ENCODE data around the gene NCK2. TPM values are rescaled to one million over a fixed set of nuclear protein-coding genes. Genes with fewer than 3 reads are reported as not detected.

NCK2 gene
- polyA plus RNA-seq, 1 of the 3 experiments (the other 2 are of a cell fraction), result 42.8 TPM

DNA sequence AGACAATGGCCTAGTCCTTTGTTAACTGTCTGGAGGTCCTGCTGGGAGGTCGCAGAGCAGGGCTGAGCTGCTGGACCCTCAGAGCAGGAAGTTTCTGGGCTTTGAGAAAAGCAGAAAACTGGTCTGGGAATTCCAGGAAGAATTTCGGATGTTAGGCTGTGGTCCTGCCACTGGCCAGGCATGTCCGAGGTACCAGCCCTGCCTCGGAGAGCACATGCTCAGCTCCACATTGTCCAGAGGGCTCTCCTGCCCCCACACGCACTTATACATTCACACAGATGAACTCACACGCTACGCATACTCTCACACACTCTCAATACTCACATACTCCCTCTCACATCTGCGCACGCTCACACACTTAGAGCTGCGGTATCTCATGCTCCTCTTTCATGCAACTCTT, 146.1 kb downstream of the NCK2 start:
- Histone ChIP-seq H3K4me1 (ENCODE audit: control insufficient read depth in 1 of 2, insufficient read depth in 2 of 2, low read depth in 1 of 2, low read length in 1 of 2) (peaks cover 0 to 13% of the 10 kb centered on the region in 2 experiments; a peak in 2 of 4 replicates), H3K27ac (ENCODE audit: low read depth in 2 of 2, low read length in 1 of 2) (no peak overlapping the region), H2AFZ (ENCODE audit: low read depth) (no peak overlapping the region), H3K4me2 (no peak overlapping the region), H3K9ac (no peak overlapping the region), H3K36me3 (replicated peaks in 1 of 2; ENCODE audit: control insufficient read depth in 1 of 2, insufficient read depth in 2 of 2, low read length in 1 of 2) (peaks cover 5 to 8% of the 10 kb centered on the region in 2 experiments), H4K20me1 (ENCODE audit: insufficient read depth) (peaks cover 7% of the 10 kb centered on the region; the same call in 1 of the 2 replicates), H3K4me3 (ENCODE audit: low read depth in 2 of 2, low read length in 1 of 2) (no peak overlapping the region), H3F3A (replicated peaks; ENCODE audit: insufficient read depth) (no peaks in the 10 kb centered on the region), H3K9me3 (no peaks in the 10 kb centered on the region), H3K79me2 (ENCODE audit: insufficient read depth) (peaks cover 38% of the 10 kb centered on the region), H3K27me3 (ENCODE audit: insufficient read depth) (no peaks in the 10 kb centered on the region), H3K9me2 (no peaks in the 10 kb centered on the region)
- TF ChIP-seq ELF1 (IDR thresholded peaks at IDR 0.05), result no peak
- no peak for TF ChIP-seq SIN3A (IDR thresholded peaks at IDR 0.05; ENCODE audit: borderline replicate concordance, low read depth, low read length)
- CTCF ChIA-PET, result no interaction called here
- 95% methylated on average over 9 of the region's 10 CpGs for WGBS (ENCODE audit: low lambda C conversion rate)
- POLR2A ChIA-PET, result no interaction called here
- DNase-seq, result no peak

DNA sequence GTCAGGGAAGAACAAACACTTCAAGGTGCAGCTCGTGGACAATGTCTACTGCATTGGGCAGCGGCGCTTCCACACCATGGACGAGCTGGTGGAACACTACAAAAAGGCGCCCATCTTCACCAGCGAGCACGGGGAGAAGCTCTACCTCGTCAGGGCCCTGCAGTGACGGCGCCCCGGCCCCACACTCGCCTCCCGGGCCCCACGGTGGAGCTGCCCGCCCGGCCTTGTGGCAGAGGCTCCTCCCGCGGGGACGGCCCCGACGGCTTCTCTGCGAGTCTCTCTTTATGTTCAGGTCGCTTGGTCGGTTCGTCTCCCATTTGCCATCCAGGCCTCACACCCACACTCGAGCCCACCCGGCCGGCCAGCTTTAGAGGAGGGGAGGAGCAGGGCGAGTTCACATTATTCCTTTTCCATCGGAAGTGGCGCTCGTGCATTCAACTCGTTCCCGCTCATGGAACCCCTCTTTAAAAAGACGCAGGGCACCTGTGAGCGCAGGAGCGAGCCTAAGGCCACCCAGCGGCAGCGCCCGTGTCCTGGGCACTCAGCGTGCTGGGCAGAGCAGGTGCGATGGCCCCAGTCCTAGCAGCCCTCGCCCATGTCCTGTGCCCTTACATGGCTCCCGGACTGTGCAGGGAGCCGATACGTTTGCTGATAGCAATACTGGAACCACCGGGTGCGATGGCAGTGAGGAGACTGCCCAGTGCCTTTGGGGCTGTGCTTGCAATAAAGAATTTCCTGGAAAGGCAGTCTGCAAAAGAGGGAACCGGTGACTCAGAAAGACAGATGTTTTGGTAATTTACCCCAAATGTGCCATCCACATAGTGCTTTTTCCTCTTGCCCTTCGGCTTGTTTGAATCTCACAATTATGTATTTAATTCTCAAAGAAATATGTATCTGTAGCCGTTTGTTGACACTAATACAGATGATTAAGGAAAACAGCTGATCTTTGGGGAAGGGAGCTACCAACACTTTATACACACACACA, 148.6 kb downstream of the NCK2 start:
- 91% methylated on average over 32 of the region's 51 CpGs for WGBS (ENCODE audit: low lambda C conversion rate)
- TF ChIP-seq MXI1 (IDR thresholded peaks at IDR 0.05; ENCODE audit: low read depth, low read length) (no peak), EP300 (IDR thresholded peaks at IDR 0.05; ENCODE audit: borderline replicate concordance in 1 of 2, low read depth in 1 of 2, low read length in 1 of 2) (no peak), POLR2AphosphoS5 (IDR thresholded peaks at IDR 0.05; ENCODE audit: low read depth, low read length) (no peak), CHD2 (IDR thresholded peaks at IDR 0.05; ENCODE audit: low read length, partially characterized antibody) (no peak)
- TF ChIP-seq, protein P1, sequence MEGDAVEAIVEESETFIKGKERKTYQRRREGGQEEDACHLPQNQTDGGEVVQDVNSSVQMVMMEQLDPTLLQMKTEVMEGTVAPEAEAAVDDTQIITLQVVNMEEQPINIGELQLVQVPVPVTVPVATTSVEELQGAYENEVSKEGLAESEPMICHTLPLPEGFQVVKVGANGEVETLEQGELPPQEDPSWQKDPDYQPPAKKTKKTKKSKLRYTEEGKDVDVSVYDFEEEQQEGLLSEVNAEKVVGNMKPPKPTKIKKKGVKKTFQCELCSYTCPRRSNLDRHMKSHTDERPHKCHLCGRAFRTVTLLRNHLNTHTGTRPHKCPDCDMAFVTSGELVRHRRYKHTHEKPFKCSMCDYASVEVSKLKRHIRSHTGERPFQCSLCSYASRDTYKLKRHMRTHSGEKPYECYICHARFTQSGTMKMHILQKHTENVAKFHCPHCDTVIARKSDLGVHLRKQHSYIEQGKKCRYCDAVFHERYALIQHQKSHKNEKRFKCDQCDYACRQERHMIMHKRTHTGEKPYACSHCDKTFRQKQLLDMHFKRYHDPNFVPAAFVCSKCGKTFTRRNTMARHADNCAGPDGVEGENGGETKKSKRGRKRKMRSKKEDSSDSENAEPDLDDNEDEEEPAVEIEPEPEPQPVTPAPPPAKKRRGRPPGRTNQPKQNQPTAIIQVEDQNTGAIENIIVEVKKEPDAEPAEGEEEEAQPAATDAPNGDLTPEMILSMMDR (IDR thresholded peaks at IDR 0.05), result no peak
- H3F3A ChIP-seq (replicated peaks; ENCODE audit: insufficient read depth), result no peaks in the 10 kb centered on the region
- H3K27me3 ChIP-seq (ENCODE audit: insufficient read depth), result no peaks in the 10 kb centered on the region
- H4K20me1 ChIP-seq (ENCODE audit: insufficient read depth), result no peaks in the 10 kb centered on the region; the same call in 1 of the 2 replicates
- H2AFZ ChIP-seq (ENCODE audit: low read depth), result no peak overlapping the region
- no peaks in the 10 kb centered on the region for H3K9me2 ChIP-seq
- ChIA-PET POLR2A (no interaction called here), CTCF (interaction anchor here (1.3 kb wide), 1 partner anchor 317 kb away, joined by 3 read pairs; no protein-coding TSS in a partner anchor)
- peaks cover 5 to 8% of the 10 kb centered on the region in 2 experiments for H3K36me3 ChIP-seq (replicated peaks in 1 of 2; ENCODE audit: control insufficient read depth in 1 of 2, insufficient read depth in 2 of 2, low read length in 1 of 2)
- peak overlapping the region in 1 of 2 experiments; percentile 4; a peak in 1 of 4 replicates for H3K27ac ChIP-seq (ENCODE audit: low read depth in 2 of 2, low read length in 1 of 2)
- peaks cover 0 to 10% of the 10 kb centered on the region in 2 experiments; a peak in 1 of 4 replicates for H3K4me1 ChIP-seq (ENCODE audit: control insufficient read depth in 1 of 2, insufficient read depth in 2 of 2, low read depth in 1 of 2, low read length in 1 of 2)
- 0 out of 2 replicates have a peak, but pooled peaks cover 8% of the 10 kb centered on the region for H3K9me3 ChIP-seq
- no peak overlapping the region for H3K4me2 ChIP-seq
- H3K79me2 ChIP-seq (ENCODE audit: insufficient read depth), result peaks cover 22% of the 10 kb centered on the region
- H3K9ac ChIP-seq, result no peak overlapping the region
- DNase-seq, result no peak
- H3K4me3 ChIP-seq (ENCODE audit: low read depth in 2 of 2, low read length in 1 of 2), result no peak overlapping the region

Data from SK-N-SH (cell line).